Effector memory CD8-positive, alpha-beta T cell (primary cell): ENCODE results near the gene AFMID.

Source experiments
- ATAC-seq: fragments of 150-1000 bp; cut with Tn5 transposase; replicated peaks from 2 replicates; pipeline ENCODE4 v1.10.0; 2021; ENCODE audit warnings: mild to moderate bottlenecking, moderate library complexity
- DNase-seq, 3 experiments: peaks; one replicate each; pipeline ENCODE4 v3.0.0; 2021
- H3K27ac Mint-ChIP-seq, 2 donors: one replicate each; pipeline ENCODE4 v1.8.0; 2022; ENCODE audit warnings: mild to moderate bottlenecking in 2 of 2, mixed read lengths in 2 of 2, moderate library complexity in 2 of 2
- H3K27me3 Mint-ChIP-seq, 2 donors: one replicate each; pipeline ENCODE4 v1.8.0; 2022; ENCODE audit warnings: mixed read lengths in 2 of 2
- H3K36me3 Mint-ChIP-seq: one replicate; pipeline ENCODE4 v1.8.0; 2022; ENCODE audit warnings: mild to moderate bottlenecking, moderate library complexity, mixed read lengths; ENCODE audit not compliant: insufficient read depth
- H3K4me1 Mint-ChIP-seq, 2 donors: one replicate each; pipeline ENCODE4 v1.8.0; 2022; ENCODE audit warnings: low read depth in 2 of 2, mixed read lengths in 2 of 2
- H3K4me3 Mint-ChIP-seq, 2 donors: one replicate each; pipeline ENCODE4 v1.8.0; 2022; ENCODE audit warnings: mild to moderate bottlenecking in 2 of 2, mixed read lengths in 2 of 2, moderate library complexity in 2 of 2
- H3K9me3 Mint-ChIP-seq, 2 donors: one replicate each; pipeline ENCODE4 v1.8.0; 2022; ENCODE audit warnings: mixed read lengths in 2 of 2

The AFMID gene

GRCh38 chr17:78144736-78145641 lies 42.2 kb upstream of the AFMID start:
- H3K4me1 Mint-ChIP-seq: peaks cover 21 to 24% of the 10 kb centered on the region in 2 donors
- H3K27me3 Mint-ChIP-seq: no peaks in the 10 kb centered on the region
- H3K36me3 Mint-ChIP-seq: peaks cover 16% of the 10 kb centered on the region
- no peaks in the 10 kb centered on the region for H3K9me3 Mint-ChIP-seq
- no peak for DNase-seq
- H3K4me3 Mint-ChIP-seq: no peak overlapping the region
- no peak for ATAC-seq
- H3K27ac Mint-ChIP-seq: peak overlapping the region in 1 of 2 donors; percentile 41

GRCh38 chr17:78146471-78146869 lies 40.7 kb upstream of the AFMID start:
- Mint-ChIP-seq H3K27me3 (no peaks in the 10 kb centered on the region), H3K4me3 (no peak overlapping the region), H3K4me1 (peaks cover 10 to 19% of the 10 kb centered on the region in 2 donors), H3K9me3 (no peaks in the 10 kb centered on the region), H3K36me3 (peaks cover 8% of the 10 kb centered on the region), H3K27ac (peak overlapping the region in 1 of 2 donors; percentile 26)
- no peak for ATAC-seq
- no peak for DNase-seq

GRCh38 chr17:78146881-78147280 lies 40.3 kb upstream of the AFMID start:
- Mint-ChIP-seq H3K36me3 (peaks cover 5% of the 10 kb centered on the region), H3K27ac (peak overlapping the region in 1 of 2 donors; percentile 26), H3K27me3 (no peaks in the 10 kb centered on the region), H3K4me1 (peaks cover 10 to 19% of the 10 kb centered on the region in 2 donors), H3K9me3 (no peaks in the 10 kb centered on the region), H3K4me3 (no peak overlapping the region)
- no peak for DNase-seq
- no peak for ATAC-seq

- Mint-ChIP-seq H3K4me1 (peaks cover 10 to 17% of the 10 kb centered on the region in 2 donors), H3K4me3 (no peak overlapping the region), H3K36me3 (peaks cover 2% of the 10 kb centered on the region), H3K27me3 (no peaks in the 10 kb centered on the region), H3K9me3 (no peaks in the 10 kb centered on the region), H3K27ac (no peak overlapping the region)
- ATAC-seq: peak; percentile 76
- DNase-seq: no peak
Measured at GRCh38 chr17:78147315-78147998, 39.7 kb upstream of the AFMID start.

- Mint-ChIP-seq H3K27me3 (no peaks in the 10 kb centered on the region), H3K9me3 (no peaks in the 10 kb centered on the region), H3K36me3 (no peaks in the 10 kb centered on the region), H3K4me1 (peaks cover 10 to 14% of the 10 kb centered on the region in 2 donors), H3K27ac (peak overlapping the region; percentile 65 to 66), H3K4me3 (no peak overlapping the region)
- no peak for DNase-seq
- ATAC-seq: no peak
Measured at GRCh38 chr17:78148286-78149016, 38.7 kb upstream of the AFMID start.

- Mint-ChIP-seq H3K4me3 (no peak overlapping the region), H3K27ac (no peak overlapping the region), H3K27me3 (no peaks in the 10 kb centered on the region), H3K36me3 (no peaks in the 10 kb centered on the region), H3K4me1 (peaks cover 5% of the 10 kb centered on the region in 2 donors), H3K9me3 (no peaks in the 10 kb centered on the region)
- no peak for DNase-seq
- ATAC-seq: no peak
Measured at GRCh38 chr17:78151514-78152008, 35.6 kb upstream of the AFMID start.

- peaks cover 2 to 3% of the 10 kb centered on the region in 2 donors for H3K4me1 Mint-ChIP-seq
- ATAC-seq (peak; percentile 86), DNase-seq (no peak)
- no peaks in the 10 kb centered on the region for H3K27me3 Mint-ChIP-seq
- no peaks in the 10 kb centered on the region for H3K9me3 Mint-ChIP-seq
- peaks cover 2% of the 10 kb centered on the region for H3K36me3 Mint-ChIP-seq
- no peak overlapping the region for H3K4me3 Mint-ChIP-seq
- H3K27ac Mint-ChIP-seq: peak overlapping the region in 1 of 2 donors; percentile 72
Measured at GRCh38 chr17:78154903-78155811, 32.0 kb upstream of the AFMID start.

GRCh38 chr17:78159575-78160158 lies 27.5 kb upstream of the AFMID start:
- no peak overlapping the region for H3K4me3 Mint-ChIP-seq
- H3K4me1 Mint-ChIP-seq: peaks cover 2 to 3% of the 10 kb centered on the region in 2 donors
- H3K27ac Mint-ChIP-seq: no peak overlapping the region
- H3K36me3 Mint-ChIP-seq: peaks cover 3% of the 10 kb centered on the region
- no peaks in the 10 kb centered on the region for H3K9me3 Mint-ChIP-seq
- DNase-seq (no peak), ATAC-seq (no peak)
- no peaks in the 10 kb centered on the region for H3K27me3 Mint-ChIP-seq

- Mint-ChIP-seq H3K27ac (no peak overlapping the region), H3K36me3 (peaks cover 3% of the 10 kb centered on the region), H3K27me3 (no peaks in the 10 kb centered on the region), H3K9me3 (no peaks in the 10 kb centered on the region), H3K4me3 (no peak overlapping the region), H3K4me1 (peaks cover 3% of the 10 kb centered on the region in 2 donors)
- DNase-seq (no peak), ATAC-seq (no peak)
Measured at GRCh38 chr17:78163881-78164747, 23.0 kb upstream of the AFMID start.

GRCh38 chr17:78164748-78165607 lies 22.2 kb upstream of the AFMID start:
- Mint-ChIP-seq H3K27me3 (no peaks in the 10 kb centered on the region), H3K4me1 (peaks cover 0 to 10% of the 10 kb centered on the region in 2 donors), H3K27ac (peak overlapping the region in 1 of 2 donors; percentile 76), H3K36me3 (peaks cover 3% of the 10 kb centered on the region), H3K4me3 (no peak overlapping the region), H3K9me3 (no peaks in the 10 kb centered on the region)
- ATAC-seq (no peak), DNase-seq (no peak)

GRCh38 chr17:78166416-78166815 lies 20.7 kb upstream of the AFMID start:
- Mint-ChIP-seq H3K4me3 (no peak overlapping the region), H3K4me1 (peaks cover 0 to 13% of the 10 kb centered on the region in 2 donors), H3K27me3 (no peaks in the 10 kb centered on the region), H3K27ac (no peak overlapping the region), H3K9me3 (no peaks in the 10 kb centered on the region), H3K36me3 (peaks cover 2% of the 10 kb centered on the region)
- no peak for ATAC-seq
- no peak for DNase-seq
